Fibroblast of pulmonary artery (primary cell): ENCODE measurements around the gene PTPRN2.

Experiments
- DNase-seq: peaks from one replicate; pipeline ENCODE4 v3.0.0-alpha.2; 2010; ENCODE audit warnings: low read depth
- H3K4me3 ChIP-seq: replicated peaks from 2 replicates; pipeline ENCODE4 v1.5.1; 2011; ENCODE audit warnings: low read depth, mild to moderate bottlenecking, control low read depth, low read length, moderate library complexity
- CTCF ChIP-seq: IDR thresholded peaks from 2 replicates; pipeline ENCODE4 v1.5.1; 2011; ENCODE audit warnings: mild to moderate bottlenecking, control low read depth, low read length, inconsistent platforms; ENCODE audit errors: missing control alignments

The PTPRN2 gene

GRCh38 chr7:157751951-157752673, 835.5 kb downstream of the PTPRN2 start:
- DNase-seq, result no peak
- H3K4me3 ChIP-seq, result no peak overlapping the region
- TF ChIP-seq CTCF, result no peak

DNA sequence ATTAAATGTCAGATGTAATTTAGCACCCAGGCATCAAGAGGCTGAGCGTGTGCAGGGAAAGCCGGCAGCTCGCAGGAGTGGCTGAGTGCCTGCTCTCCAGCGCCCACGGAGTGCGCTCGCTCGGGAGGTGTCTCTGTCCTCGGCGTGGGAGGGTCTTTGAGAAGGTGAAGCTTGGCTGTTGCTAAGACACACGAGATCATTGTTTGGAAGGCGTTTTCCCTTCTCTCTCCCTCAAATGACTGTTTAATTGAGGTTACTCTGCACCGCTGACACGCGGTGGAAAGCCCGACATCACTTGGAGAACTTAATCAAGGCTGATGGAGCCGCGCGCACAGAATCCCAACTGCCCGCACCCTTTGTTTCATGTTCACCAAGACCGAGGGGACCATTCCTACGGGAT, 836.2 kb downstream of the PTPRN2 start:
- H3K4me3 ChIP-seq, result no peak overlapping the region
- no peak for DNase-seq
- TF ChIP-seq CTCF, result no peak

DNA sequence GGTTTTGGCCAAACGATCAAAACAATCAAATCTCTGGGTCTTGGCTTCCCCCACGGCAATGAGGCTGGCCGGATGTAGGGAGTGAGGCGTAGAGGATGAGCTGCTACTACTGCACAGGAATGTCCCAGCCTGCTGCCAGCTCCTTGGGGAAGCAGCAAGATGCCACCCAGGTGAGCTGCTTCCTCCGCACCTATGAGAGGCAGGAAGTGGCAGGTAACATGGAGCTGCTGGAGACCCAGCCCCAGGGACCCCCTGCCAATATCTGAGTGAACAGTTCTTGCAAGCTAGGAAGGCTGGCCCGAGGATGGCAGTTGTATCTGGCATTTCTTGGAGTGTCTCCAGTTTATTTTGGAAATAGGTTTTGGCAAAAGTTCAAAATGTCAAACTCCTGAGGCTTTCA, 837.3 kb downstream of the PTPRN2 start:
- H3K4me3 ChIP-seq, result no peak overlapping the region
- no peak for DNase-seq
- TF ChIP-seq CTCF, result no peak

- no peak for DNase-seq
- no peak for TF ChIP-seq CTCF
- H3K4me3 ChIP-seq, result no peak overlapping the region
These were observed 841.6 kb downstream of the PTPRN2 start for GRCh38 chr7:157745721-157746709.

- DNase-seq, result no peak
- TF ChIP-seq CTCF, result no peak
- H3K4me3 ChIP-seq, result no peak overlapping the region
These were observed 842.6 kb downstream of the PTPRN2 start for GRCh38 chr7:157744786-157745601.

- no peak for TF ChIP-seq CTCF
- no peak overlapping the region for H3K4me3 ChIP-seq
- no peak for DNase-seq
These were observed 843.7 kb downstream of the PTPRN2 start for GRCh38 chr7:157743781-157744525.
